NCI-H2196 treated with DMSO at 0.1 percent for 48 hours (cell line): Measurements from ENCODE around the gene POMT1.
"Not testable (repeated sequence)": the region's sequence is repeated elsewhere in the genome, so short reads cannot be mapped to it uniquely, and the experiment has no call there.

Source experiments
- DNase-seq: peaks from one replicate; lab custom pipeline; 2025; ENCODE audit not compliant: unreplicated experiment; lab: John Stamatoyannopoulos, UW

POMT1 gene

DNA sequence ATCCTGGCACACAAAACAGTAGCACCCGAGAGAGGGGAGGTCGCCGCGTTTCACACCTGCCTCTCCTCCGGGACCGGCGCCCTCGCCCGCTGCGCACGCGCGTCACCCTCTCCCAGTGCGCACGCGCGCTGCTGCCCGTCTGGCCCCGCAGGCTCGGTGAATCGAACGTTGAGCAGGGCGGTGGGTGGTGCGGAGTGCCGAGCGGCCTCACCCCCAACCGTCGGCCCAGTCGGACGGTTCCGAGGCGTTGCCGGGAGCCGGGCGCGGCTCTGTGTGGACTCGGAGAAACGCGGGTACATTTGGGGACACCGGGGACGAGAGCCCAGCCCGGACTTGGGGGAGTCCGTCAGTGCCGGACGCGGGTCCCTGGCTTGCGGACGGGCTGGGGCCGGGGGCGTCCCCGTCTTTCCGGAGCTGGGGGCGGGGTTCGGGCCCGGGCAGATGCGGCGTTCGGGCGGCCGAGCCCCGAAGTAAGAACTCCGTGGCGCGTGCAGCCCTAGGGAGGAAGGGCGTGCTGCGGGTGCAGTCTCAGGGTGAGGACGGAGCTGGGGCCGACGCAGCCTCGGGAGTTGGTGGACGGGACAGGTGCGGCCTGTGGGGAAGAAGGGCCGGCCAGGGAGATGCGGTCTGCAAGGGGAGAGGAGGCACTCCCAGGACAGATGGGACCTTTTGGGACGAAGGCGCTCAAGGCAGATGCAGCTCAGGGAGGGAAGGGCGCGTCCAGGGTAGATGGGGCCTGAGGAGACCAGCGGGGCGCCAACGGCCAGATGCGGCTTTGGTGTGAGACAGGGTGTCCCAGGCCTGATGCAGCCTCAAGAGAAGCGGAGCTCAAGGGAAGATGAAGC is at the start of gene POMT1:
Gene POMT1 (plus strand): TSS at position 138 of the 845 bp plus-strand sequence. CDS start 1,301 bp downstream, outside the sequence.
- DNase-seq, result peak; percentile 86

DNA sequence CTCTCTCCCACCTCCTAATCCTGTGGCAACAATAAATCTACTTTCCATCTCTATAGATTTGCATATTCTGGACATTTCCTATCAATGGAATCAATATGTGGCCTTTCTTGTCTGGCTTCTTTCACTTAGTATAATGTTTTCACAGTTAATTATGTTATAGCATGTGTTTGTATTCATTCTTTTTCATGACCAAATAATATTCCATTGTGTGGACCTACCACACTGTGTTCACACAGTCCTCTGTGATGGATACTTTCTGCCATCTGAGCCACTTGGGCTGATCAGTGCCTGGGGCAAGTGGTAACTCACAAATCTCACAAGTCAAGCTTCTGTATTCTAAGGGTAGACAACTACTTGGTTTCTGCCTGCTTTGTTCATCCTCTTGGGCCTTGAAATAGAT is 48.7 kb upstream of the POMT1 start:
- no peak for DNase-seq

DNA sequence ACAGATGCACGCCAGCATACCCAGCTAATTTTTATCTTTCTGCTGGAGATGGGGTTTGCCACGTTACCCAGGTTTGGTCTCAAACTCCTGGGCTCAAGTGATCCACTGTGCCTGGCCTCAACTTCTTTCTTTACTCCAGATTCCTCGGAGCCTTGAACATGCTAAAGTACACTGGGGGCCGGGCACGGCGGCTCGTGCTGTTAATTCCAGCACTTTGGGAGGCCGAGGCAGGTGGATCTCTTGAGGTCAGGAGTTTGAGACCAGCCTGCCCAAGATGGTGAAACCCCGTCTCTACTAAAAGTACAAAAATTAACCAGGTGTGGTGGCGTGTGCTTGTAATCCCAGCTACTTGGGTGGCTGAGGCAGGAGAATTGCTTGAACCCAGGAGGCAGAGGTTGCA is 47.1 kb upstream of the POMT1 start:
- not testable (repeated sequence) for DNase-seq

- DNase-seq, result no peak
Measured at GRCh38 chr9:131457746-131458145, 45.0 kb upstream of the POMT1 start.

GRCh38 chr9:131459056-131459455 is 43.7 kb upstream of the POMT1 start:
- no peak for DNase-seq

- no peak for DNase-seq
Measured at GRCh38 chr9:131461166-131461565, 41.6 kb upstream of the POMT1 start.

- no peak for DNase-seq
Measured at GRCh38 chr9:131464354-131465000, 38.2 kb upstream of the POMT1 start.

GRCh38 chr9:131465401-131465800 is 37.3 kb upstream of the POMT1 start:
- no peak for DNase-seq

DNA sequence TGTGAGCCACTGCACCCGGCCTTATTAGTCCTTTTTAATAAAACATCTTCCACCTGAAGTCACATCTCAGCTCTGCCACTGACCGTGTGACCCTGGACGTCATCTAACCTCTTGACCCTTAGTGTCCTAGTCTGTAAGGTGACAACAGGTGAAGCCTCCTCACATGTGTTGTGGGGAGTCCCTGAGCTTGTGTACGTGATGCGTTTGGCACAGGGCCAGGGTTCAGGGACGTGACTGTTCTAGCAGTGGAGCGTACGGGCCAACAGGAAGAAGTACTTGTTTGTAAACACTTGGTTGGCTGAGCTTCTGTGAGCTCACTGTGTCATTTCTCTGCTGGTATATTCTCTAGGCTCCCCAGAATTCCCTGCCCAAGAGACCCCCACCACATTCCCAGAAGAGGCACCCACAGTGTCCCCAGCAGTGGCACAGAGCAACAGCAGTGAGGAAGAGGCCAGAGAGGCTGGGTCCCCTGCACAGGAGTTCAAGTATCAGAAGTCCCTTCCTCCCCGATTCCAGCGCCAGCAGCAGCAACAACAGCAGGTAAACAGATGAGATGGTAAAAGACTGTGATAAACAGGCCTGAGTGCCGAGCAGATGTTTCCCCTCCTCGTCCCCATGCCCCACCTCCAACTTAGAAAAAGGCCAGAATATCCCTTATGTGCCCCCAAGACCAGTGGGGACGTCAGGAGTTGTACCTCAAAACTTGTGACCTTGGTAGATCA is 35.3 kb upstream of the POMT1 start:
- DNase-seq, result no peak

DNA sequence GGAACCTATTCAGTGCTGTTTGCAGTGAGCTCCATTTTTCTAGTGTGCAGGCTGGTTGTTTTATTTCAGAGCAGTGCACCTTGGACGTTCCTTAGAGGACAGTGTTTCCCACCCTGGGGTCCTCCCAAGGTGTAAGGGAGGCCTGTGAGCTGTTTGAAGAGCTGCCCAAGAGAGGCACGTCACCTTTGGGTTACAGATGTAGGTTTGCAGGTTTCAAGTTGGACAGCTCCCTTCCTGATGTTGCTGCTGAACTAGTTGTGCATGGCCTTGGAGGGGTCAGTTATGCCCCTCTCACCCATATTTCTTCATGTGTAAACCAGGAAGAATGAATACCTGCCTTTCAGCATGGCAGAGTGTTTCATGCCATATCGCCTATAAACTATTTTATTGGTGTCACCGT is 34.7 kb upstream of the POMT1 start:
- DNase-seq, result no peak

GRCh38 chr9:131469356-131469755 is 33.4 kb upstream of the POMT1 start:
- no peak for DNase-seq

GRCh38 chr9:131469951-131470350 is 32.8 kb upstream of the POMT1 start:
- DNase-seq, result no peak

- DNase-seq, result no peak
Measured at GRCh38 chr9:131470581-131470991, 32.1 kb upstream of the POMT1 start.

GRCh38 chr9:131472085-131472484 is 30.6 kb upstream of the POMT1 start:
- DNase-seq, result not testable (repeated sequence)

- DNase-seq, result no peak
Measured at GRCh38 chr9:131473198-131473885, 29.4 kb upstream of the POMT1 start.

DNA sequence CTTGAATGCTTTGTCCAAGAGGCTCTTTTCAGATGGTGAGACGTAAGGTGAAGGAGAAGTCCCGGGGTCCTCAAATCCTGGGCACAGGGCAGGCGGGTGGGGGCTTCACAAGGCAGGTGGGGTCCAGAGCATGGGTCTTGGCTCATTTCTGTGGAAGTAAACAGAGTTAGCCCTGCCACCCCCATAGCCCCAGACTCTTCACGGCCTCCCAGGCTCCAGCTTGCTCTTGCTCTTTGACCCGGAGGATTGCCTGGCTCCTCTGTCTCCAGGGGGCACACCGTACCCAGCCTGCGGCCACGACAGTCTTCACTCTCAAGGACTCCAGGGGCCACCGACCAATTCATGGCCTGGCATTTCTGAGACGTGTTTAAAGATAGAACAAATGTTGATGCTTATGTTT is 28.8 kb upstream of the POMT1 start:
- DNase-seq, result no peak

GRCh38 chr9:131474711-131475110 is 28.0 kb upstream of the POMT1 start:
- DNase-seq, result no peak

DNA sequence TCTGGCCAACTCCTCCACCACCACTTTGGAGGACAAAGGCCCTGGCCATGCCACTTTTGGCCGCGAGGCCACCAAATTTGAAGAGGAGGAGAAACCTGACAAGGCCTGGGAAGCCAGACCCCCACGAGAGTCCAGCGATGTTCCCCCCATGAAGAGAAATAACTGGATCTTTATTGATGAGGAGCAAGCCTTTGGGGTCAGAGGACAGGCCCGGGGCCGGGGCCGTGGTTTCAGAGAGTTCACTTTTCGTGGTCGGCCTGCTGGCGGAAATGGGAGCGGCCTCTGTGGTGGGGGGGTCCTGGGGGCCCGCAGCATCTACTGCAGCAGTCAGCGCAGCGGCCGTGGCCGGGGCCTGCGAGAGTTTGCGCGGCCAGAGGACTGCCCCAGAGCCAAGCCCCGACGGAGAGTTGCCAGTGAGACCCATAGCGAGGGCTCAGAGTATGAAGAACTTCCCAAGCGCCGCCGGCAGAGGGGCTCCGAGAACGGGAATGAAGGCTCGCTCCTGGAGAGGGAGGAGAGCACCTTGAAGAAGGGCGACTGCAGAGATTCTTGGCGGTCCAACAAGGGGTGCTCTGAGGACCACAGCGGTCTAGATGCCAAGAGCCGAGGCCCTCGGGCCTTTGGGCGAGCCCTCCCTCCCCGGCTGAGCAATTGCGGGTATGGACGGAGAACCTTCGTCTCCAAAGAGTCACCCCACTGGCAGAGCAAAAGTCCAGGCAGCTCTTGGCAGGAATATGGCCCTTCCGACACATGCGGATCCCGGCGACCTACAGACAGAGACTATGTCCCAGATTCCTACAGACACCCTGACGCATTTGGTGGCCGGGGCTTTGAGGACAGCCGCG is 27.4 kb upstream of the POMT1 start:
- DNase-seq, result no peak

DNA sequence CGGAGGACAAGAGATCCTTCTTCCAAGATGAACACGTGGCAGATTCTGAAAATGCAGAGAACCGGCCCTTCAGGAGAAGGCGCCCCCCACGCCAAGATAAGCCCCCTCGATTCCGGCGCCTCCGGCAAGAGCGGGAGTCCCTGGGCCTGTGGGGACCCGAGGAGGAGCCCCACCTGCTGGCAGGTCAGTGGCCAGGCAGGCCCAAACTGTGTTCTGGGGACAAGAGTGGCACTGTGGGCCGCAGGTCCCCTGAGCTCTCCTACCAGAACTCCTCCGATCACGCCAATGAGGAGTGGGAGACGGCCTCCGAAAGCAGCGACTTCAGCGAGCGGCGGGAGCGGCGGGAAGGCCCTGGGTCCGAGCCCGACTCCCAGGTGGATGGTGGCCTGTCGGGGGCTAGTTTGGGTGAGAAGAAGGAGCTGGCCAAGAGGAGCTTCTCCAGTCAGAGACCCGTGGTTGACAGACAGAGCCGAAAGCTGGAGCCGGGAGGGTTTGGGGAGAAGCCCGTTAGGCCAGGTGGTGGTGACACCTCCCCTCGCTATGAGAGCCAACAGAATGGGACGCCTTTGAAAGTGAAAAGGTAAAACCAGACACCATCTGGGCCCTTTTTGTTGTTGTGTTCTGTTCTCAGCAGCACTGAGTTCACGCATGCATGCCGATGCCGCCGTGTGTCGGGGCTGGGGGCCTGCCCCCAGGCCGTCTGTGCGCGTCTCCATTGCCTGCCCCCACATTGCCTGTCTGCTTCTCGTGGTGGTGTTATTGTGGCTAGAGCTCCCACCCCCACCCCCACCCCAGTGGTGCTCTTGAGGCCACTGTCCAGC is 26.6 kb upstream of the POMT1 start:
- DNase-seq, result no peak
